GM12873 (cell line): ENCODE data around the gene CCDC194.

ENCODE experiments used
- TF ChIP-seq, protein P1 (sequence below): IDR thresholded peaks from 2 replicates; pipeline ENCODE4 v1.5.1; 2012; ENCODE audit warnings: low read depth, mild to moderate bottlenecking, moderate library complexity, low read length, control low read depth; ENCODE audit not compliant: insufficient read depth; ENCODE audit errors: missing control alignments

The CCDC194 gene

DNA sequence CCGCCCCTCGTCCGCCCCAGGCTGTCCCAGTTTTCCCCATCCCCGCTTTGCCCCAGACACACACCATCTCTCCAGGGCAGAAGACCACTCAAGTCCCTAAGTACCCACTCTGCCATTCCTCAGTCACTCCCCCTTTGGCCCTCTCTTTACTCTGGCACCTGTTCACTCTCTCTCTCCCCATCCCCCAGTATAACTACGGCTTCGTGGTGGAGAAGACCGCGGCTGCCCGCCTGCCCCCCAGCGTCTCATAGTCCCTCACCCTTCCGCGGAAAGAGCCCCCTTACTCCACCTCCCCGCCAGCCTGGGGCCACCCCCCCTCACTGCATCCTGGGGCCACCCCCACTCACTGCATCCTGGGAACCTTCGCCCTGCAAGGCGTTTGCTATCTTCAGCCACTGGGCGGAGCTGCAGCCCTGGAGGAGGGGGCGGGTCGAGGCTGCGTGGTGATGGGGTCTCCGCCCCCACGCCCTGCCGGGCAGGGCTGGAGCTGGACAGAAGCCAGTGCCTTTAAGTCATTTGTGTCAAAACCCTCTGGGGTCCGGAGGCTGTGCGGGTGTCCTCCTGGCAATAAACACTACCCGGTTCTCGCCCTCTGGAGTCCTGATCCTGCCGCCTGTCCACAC, 30.9 kb upstream of the CCDC194 start:
- TF ChIP-seq, protein P1, sequence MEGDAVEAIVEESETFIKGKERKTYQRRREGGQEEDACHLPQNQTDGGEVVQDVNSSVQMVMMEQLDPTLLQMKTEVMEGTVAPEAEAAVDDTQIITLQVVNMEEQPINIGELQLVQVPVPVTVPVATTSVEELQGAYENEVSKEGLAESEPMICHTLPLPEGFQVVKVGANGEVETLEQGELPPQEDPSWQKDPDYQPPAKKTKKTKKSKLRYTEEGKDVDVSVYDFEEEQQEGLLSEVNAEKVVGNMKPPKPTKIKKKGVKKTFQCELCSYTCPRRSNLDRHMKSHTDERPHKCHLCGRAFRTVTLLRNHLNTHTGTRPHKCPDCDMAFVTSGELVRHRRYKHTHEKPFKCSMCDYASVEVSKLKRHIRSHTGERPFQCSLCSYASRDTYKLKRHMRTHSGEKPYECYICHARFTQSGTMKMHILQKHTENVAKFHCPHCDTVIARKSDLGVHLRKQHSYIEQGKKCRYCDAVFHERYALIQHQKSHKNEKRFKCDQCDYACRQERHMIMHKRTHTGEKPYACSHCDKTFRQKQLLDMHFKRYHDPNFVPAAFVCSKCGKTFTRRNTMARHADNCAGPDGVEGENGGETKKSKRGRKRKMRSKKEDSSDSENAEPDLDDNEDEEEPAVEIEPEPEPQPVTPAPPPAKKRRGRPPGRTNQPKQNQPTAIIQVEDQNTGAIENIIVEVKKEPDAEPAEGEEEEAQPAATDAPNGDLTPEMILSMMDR = peak; percentile 58

DNA sequence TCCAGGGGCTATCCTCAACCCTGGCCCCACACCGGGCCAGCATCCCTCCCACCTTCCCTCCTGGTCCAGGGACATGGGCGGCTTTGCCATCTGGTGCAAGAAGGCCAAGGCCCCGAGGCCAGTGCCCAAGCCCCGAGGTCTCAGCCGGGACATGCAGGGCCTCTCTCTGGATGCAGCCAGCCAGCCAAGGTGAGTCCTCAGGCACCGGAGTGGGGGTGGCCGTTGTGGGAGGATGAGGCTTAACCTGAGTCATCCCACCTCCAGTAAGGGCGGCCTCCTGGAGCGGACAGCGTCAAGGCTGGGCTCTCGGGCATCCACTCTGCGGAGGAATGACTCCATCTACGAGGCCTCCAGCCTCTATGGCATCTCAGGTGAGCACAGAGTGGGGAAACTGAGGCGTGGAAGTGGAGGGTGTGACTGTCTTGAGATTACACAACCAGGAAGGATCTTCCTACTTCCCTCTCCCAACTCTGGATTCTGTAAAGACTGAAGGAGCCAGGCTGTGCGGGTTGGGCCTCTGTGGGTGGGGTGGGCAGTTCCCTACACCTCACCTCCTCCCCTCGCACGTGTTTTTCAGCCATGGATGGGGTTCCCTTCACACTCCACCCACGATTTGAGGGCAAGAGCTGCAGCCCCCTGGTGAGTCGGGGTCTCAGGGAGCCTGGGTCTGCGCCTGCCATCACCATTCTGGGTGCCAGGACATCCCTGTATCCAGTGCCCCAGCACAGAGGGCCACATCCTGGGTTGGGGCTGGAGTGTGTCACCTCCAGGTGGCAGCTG, 29.6 kb upstream of the CCDC194 start:
- TF ChIP-seq, protein P1 = no peak

DNA sequence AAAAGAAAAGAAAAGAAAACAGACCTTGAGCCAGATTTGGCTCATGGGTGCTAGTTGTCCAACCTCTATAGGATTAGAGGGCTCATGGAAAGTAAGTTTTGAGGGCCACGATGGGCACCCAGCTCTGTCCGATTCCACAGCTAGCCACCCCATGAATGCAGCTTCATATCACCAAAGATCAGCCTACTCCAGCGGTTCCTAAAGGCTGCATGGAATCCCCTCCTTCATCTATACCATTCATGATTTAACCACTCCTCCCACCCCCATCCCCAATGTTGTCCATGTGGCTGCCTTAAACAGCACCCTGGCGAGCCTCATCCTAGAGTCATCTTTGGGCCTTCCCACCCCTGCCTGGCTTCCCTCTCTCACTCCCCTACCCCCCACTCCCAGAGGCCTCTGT, 27.9 kb upstream of the CCDC194 start:
- TF ChIP-seq, protein P1 = no peak

DNA sequence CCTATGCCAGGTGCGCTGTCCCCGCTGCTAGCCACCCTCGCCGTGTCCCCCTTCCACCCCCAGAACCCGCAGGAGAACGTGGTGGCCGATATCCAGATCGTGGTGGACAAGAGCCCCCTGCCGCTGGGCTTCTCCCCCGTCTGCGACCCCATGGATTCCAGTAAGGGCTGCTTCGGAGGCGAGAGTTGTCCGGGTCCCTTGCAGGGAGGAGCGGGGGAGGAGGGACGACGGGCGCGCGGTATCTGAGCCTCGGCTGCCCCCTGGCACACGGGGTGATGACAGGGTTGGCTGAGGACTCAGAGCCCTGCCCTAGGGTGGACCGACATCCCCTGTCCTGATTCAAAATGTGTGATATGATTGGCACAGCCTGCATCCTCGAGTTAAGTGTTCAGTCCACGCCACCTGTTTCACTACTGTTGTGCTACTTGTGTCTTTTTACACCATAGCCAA, 26.5 kb upstream of the CCDC194 start:
- TF ChIP-seq, protein P1 = peak; percentile 8

DNA sequence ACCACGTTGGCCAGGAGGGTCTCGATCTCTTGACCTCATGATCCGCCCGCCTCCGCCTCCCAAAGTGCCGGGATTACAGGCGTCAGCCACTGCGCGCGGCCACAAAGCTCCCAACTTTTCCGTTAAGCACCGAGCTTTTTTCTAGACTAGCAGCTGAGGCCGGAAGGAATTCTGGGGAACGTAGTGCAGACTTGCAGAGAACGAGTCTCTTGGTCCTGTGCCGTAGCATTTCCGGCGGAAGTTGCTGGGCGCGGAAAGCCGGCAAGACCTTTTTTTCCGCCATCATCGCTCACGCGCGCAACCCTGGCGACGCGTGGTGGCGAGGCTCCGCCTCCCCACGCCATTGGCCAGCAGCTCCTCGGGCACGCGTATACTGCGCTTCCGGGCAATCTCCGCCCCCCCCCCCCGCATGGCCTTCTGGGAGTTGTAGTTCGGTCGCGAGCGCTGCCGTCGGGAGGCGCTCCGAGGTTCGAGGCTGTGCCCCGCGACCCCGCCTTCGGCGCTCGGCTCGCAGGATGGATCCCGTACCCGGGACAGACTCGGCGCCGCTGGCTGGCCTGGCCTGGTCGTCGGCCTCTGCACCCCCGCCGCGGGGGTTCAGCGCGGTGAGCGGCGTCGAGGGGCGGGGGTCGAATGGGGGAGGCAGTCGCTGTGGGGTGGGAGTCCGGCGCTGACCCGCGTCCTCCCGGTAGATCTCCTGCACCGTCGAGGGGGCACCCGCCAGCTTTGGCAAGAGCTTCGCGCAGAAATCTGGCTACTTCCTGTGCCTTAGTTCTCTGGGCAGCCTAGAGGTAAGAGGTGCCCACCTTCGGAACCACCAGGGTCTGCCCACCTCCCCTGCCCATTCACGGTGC, 25.9 kb upstream of the CCDC194 start, which contains the start of gene MVB12A:
Gene MVB12A, plus strand, starts transcription at position 427 of the 854 bp plus-strand sequence. Its CDS starts 89 bp downstream, at position 516.
- TF ChIP-seq, protein P1 = no peak

DNA sequence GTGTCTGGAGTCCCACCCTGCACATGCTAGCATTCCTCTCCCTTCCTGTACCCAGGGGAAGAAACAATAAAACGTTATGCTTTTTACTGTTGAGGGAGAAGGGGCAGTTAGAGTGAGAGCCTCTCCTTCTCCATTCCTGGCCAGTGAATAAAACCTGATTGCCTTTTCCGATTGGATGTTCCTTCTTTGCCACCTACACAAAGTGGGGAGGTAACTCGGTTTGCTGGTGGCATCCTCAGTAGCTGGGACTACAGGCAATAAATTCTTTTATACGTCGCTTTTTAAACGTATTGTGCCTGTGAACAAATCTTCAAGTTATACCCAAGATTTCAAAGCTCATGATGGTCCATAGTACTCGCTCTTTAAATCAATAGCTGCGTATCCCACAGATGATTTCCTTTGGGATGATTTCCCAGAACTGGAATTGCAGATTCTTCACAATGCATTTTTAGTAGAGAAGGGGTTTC, 25.2 kb upstream of the CCDC194 start:
- TF ChIP-seq, protein P1 = no peak
